ENCODE results near the gene CETP. TPM values are rescaled to one million over a fixed set of nuclear protein-coding genes. Genes with fewer than 3 reads are reported as not detected.

CETP gene
- total RNA-seq, 3 donors from 2014 or later (not counting 1 experiment from before 2014, with no cell fraction given): 0.14 TPM; not detected in 2

- H3K36me3 Mint-ChIP-seq: peaks cover 14% of the 10 kb centered on the region
- H3K27me3 ChIP-seq (ENCODE audit: control insufficient read depth, insufficient read depth, low read length): no peaks in the 10 kb centered on the region
- no peak overlapping the region for H3K4me3 Mint-ChIP-seq
- no peak for DNase-seq
- peaks cover 5% of the 10 kb centered on the region for H3K4me1 ChIP-seq (ENCODE audit: control insufficient read depth, insufficient read depth, low read length)
- no peak for TF ChIP-seq CTCF (IDR thresholded peaks at IDR 0.05)
- H3K27me3 Mint-ChIP-seq (ENCODE audit: low read depth in 2 of 2): no peaks in the 10 kb centered on the region
- ATAC-seq: no peak
- no peaks in the 10 kb centered on the region for H3K9me3 Mint-ChIP-seq
- H3K27ac ChIP-seq (ENCODE audit: low read length): no peak overlapping the region
- H3K4me3 ChIP-seq (ENCODE audit: low read length): no peak overlapping the region
- no peak overlapping the region for H3K27ac Mint-ChIP-seq
- peaks cover 21 to 22% of the 10 kb centered on the region in 2 donors for H3K4me1 Mint-ChIP-seq
- intact Hi-C loops (cut with micrococcal nuclease): no loop called here
- H3K36me3 ChIP-seq (ENCODE audit: control insufficient read depth, insufficient read depth, low read length): peaks cover 91% of the 10 kb centered on the region
- WGBS (ENCODE audit: insufficient coverage): 75% methylated on average over 1 of the region's 2 CpGs
- H3K9me3 ChIP-seq (ENCODE audit: control insufficient read depth, insufficient read depth, low read length): no peaks in the 10 kb centered on the region
These were observed 20.7 kb upstream of the CETP start for GRCh38 chr16:56941092-56941491.

- Mint-ChIP-seq H3K9me3 (no peaks in the 10 kb centered on the region), H3K4me1 (peaks cover 17 to 25% of the 10 kb centered on the region in 2 donors), H3K27ac (no peak overlapping the region), H3K27me3 (ENCODE audit: low read depth in 2 of 2) (no peaks in the 10 kb centered on the region), H3K4me3 (no peak overlapping the region), H3K36me3 (peaks cover 14% of the 10 kb centered on the region)
- TF ChIP-seq CTCF (IDR thresholded peaks at IDR 0.05): no peak
- Histone ChIP-seq H3K4me3 (ENCODE audit: low read length) (no peak overlapping the region), H3K27ac (ENCODE audit: low read length) (no peak overlapping the region), H3K4me1 (ENCODE audit: control insufficient read depth, insufficient read depth, low read length) (peaks cover 5% of the 10 kb centered on the region), H3K27me3 (ENCODE audit: control insufficient read depth, insufficient read depth, low read length) (no peaks in the 10 kb centered on the region), H3K36me3 (ENCODE audit: control insufficient read depth, insufficient read depth, low read length) (peaks cover 90% of the 10 kb centered on the region), H3K9me3 (ENCODE audit: control insufficient read depth, insufficient read depth, low read length) (no peaks in the 10 kb centered on the region)
- intact Hi-C loops (cut with micrococcal nuclease): no loop called here
- DNase-seq (no peak), ATAC-seq (no peak)
- 77% methylated on average over 9 of the region's 9 CpGs for whole genome bisulfite sequencing (ENCODE audit: insufficient coverage)
These were observed 19.9 kb upstream of the CETP start for GRCh38 chr16:56941856-56942331.

GRCh38 chr16:56943761-56944375 is 17.9 kb upstream of the CETP start:
- TF ChIP-seq CTCF (IDR thresholded peaks at IDR 0.05): no peak
- WGBS (ENCODE audit: insufficient coverage): 73% methylated on average over 6 of the region's 6 CpGs
- Histone ChIP-seq H3K9me3 (ENCODE audit: control insufficient read depth, insufficient read depth, low read length) (no peaks in the 10 kb centered on the region), H3K4me1 (ENCODE audit: control insufficient read depth, insufficient read depth, low read length) (no peaks in the 10 kb centered on the region), H3K27me3 (ENCODE audit: control insufficient read depth, insufficient read depth, low read length) (no peaks in the 10 kb centered on the region), H3K36me3 (ENCODE audit: control insufficient read depth, insufficient read depth, low read length) (peaks cover 80% of the 10 kb centered on the region), H3K27ac (ENCODE audit: low read length) (no peak overlapping the region), H3K4me3 (ENCODE audit: low read length) (no peak overlapping the region)
- Mint-ChIP-seq H3K4me3 (no peak overlapping the region), H3K27ac (no peak overlapping the region), H3K36me3 (no peaks in the 10 kb centered on the region), H3K9me3 (no peaks in the 10 kb centered on the region), H3K4me1 (peaks cover 6 to 14% of the 10 kb centered on the region in 2 donors), H3K27me3 (ENCODE audit: low read depth in 2 of 2) (no peaks in the 10 kb centered on the region)
- DNase-seq (no peak), ATAC-seq (no peak)
- intact Hi-C loops (cut with micrococcal nuclease): no loop called here
